Measurements from ENCODE around the gene INPP5F.
"Not testable (repeated sequence)": the region's sequence is repeated elsewhere in the genome, so short reads cannot be mapped to it uniquely, and the experiment has no call there.

The INPP5F gene

DNA sequence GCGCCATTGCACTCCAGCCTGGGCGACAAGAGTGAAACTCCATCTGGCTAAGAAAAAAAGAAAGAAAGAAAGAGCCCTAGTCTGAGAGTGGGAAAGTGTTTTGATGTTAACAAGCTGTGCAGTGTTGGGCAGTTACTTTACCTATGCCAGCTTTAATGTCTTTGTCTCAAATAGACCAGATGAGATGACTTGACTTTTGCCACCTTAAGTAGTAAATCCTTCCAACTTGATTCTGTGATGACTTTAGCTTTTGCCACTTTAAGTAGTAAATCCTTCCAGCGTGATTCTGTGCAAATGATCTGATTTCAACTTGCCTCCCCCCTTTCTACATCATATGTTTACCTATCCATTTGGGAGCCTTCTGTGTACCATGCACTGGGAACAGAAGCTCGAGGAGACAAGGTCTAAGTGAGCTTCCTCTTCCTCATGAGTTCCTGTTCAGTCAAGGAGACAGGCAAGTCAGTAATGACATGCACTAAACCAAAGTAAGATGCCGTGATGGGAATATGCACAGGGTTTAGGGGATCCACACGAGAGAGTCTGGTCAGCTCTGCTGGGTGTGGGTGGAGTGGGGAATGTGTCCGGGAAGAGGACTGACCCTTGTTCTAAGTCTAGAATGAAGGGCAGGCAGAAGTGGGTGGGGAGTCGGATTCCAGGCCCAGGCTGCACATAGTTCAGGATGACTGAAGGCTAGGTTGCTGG is 17.2 kb downstream of the INPP5F start:
- DNase-seq: no peak

DNA sequence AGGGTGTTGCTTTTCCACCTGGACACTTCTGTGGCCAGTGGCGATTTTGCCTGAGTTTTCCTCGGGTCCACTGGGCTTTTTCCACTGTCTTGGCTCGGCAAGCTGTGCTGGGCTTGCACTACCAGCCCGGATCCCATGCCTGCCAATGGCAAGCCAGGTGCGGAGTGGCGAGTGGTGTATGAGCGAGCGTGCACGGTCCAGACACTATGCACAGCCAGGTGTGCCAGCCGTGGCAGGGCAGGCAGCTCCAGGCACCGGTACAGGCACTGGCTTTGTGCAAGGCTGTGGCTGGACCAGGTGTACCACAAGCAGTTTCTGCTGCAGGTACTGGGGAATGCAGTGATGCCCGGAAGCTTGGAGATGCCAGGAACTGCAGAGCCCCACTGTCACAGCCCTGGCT is 22.1 kb downstream of the INPP5F start:
- DNase-seq: no peak

DNA sequence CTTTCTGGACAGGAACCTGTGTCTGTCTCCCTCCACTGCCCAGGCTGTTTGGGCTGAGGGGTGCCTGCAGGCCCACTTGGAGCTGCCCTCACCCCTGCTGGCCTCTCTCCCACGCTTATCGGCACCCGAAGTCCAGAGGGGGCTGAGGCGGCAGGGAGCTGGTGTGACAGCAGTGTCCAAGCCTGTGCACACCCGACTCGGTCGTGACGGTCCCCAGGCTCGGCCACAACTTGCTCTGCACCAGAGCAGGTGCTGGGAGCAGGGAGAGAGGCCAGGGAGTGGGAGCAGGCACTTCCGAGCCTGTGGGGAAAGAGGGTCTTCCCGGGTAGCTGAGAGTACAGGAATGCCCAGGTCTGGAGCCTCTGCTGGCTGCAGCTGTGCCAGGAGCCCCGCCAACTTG is 23.0 kb downstream of the INPP5F start:
- DNase-seq: no peak

DNA sequence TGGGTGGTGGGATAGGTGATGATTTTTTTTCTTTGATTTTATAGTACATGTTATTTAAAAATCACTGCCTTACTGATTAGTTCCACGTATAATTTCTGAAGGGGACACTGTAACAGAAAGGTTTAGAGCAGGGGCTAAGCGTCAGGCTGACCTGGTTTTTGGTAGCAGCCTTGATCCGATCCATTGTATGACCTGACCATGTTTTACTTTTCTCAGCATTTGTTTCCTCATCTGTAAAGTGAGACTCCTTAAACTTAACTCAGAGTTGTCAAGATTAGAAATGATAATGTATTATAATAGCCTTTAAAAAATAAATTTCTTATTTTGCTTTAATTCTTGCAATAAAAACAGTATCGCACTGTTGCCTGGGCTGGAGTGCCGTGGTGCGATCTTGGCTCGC is 23.6 kb downstream of the INPP5F start:
- DNase-seq: no peak

DNA sequence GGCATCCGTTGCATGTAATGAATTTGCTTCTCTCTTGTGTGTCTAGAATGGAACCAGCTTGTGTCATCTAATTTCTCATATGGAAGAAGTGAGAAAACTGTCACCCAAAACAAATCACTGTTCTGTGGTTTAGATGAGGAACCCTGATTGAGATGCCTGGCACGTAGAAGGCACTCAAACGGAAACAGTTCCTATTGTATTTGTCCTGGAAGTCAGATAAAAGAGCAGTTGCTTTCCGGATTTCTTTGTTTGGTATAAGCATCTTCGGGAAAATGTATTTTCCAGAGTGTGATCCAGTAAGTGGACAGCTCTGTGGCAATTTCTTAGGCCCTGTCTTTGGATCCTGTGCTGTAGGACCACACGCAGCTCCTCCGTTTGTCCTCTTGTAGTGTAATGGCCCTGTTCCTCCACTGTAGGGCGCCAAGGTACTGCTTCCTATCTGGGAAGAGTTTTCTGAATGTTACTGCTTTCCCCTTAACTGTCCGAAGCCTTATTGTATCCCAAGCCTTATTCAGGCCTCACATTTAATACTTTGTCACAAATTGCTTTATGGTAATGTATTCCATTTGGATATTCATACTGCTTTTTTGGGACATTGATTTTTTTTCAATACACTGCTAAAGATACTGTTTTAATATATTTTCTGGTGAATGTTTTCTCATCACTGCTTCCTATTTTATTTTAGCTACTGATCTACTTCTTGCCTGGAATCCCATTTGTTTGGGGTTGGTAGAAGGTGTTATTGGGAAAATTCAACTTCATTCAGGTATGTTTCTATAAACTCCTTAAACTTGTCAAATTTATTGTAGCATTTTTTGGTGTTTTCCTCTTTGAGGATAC is 24.8 kb downstream of the INPP5F start:
- no peak for DNase-seq

DNA sequence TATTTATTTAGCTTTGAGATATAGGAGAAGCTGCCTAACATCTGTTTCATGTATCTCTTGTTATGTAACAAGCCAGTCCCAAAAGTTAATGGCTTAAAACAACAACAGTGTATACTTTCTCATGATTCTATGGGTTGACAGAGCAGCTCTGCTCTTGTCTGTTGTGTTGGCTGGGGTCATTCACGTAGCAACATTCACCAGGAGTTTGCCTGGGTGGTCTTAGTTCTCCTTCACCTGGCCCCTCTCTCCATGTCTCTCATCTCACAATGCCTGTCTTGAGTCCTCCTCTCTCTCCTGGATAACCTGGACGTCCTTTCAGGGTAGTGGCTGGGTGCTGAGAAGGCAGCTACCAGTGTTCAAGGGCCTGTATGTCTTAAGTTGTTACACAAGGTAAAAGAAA is 27.5 kb downstream of the INPP5F start:
- no peak for DNase-seq

DNA sequence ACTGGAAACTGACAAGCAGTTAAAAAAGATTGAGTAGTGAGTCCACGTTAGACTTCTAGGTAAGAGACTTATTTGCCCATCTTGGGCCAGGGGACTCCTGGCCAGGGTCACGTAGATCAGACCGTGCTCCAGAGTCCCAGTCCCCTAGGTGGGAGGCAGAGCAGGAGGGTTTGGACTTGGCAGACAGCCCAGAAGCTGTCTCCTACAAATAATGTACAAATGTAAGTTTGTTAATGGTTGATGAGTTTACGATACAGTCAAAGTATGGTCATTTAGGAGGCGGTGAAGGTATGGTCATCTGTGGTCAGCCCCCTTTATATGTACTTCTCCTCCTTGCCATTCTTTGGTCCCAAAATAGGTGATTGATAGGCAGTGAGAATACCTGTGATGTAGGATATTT is 28.2 kb downstream of the INPP5F start:
- no peak for DNase-seq

DNA sequence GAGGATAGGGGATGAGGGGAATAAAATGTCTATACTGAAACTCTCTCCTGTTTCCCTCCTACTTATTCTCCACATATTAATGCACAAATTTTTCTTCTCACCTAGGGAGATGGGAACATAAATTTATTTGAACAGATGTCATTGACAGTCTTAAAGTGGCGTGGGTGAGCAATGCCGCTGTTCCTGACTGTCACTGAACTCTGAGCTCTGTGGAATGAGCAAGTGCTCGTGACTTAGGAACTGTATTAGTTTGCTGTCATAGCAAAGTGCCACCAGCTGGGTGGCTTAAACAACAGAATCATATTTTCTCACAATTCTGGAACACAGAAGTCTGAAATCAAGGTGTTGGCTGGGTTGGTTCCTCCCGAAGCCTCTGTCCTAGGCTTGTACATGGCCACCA is 29.1 kb downstream of the INPP5F start:
- DNase-seq: no peak

DNA sequence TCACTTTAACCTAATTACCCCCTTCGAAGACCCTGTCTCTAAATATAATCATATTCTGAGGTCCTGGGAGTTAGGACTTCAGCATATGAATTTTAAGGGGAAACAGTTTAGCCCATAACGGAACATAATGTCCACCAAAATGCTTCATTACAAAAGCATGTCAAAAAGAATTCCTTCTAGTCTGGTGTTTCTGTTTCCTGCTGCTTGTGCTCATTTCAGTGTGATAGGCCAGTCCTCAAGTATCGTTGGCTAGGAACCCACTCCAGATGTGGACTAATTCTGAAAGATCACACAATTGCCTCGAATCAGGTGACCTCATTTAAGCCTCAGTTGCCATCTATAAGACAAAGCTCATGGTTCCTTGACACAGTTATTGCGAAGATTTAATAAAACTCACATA is 29.6 kb downstream of the INPP5F start:
- no peak for DNase-seq

DNA sequence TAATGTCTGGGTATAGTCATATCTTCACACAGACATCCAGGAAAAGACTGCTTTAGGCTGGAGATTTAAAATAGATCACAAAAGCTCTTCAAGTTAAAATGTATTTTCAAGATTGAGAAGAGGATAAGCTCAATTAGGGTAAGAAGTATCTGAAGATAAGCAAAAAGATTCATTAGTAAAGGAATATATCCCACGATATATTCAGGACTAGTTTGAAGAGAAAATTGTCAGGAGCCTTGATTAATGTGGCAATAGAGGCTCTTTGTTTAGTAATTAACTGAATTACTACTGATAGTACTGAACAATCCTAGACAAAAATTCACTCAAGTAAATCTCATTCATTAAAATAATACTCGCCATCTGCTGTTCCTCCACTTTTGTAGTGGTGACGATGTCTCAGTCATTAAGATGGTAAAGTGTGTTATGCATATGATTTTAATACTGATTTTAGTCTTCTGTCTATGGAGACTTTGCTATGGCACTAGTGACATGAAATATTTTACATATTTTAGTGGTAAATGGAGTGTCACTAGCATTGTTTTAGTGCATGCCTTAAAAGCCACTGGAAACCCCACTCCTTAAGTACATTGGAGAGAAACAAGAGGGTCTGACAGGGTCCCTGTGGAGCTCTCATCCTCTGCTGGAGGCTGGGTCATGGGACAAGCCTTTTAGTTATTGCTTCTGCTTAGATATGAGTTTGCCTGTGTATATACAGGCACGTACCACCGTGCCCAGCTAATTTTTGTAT is 32.8 kb downstream of the INPP5F start:
- no peak for DNase-seq

DNA sequence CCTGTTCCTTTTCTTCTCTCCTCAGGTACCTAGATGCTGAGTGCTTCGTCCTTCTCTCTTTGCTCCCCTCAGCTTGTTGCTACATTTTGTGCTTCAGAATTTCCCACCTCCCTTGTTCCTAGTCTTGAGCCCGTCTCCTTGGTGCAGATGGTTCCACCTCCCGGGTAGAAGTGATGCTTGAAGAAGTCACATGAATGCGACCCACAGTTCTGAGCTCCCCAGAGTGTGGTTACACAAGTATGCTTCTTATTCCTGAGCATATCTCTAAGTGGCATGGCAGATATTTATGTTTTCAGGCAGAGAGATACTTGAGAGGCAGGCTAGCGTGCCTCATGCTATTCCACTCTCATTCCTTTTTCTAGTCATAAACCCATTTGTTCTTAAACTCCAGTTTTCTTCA is 34.0 kb downstream of the INPP5F start:
- DNase-seq: peak; percentile 7

DNA sequence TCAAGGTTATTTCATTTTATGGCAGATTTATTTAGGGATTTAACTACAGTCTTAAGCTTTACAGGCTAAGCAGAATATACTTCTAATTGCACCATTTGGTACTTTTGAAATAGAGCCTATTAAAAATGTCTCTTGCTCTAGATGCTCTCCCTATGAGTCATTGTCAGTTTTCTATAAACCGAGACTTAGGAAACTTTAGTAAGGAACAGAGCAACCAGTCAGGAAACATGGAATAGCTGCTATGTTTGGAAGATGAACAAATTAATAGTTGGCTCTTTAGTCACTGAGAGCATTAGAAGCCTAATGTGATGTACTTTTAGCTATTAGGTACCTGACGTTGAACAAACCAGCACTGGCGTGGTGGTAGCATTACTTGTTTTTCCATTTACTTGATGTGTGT is 35.3 kb downstream of the INPP5F start:
- DNase-seq: no peak

DNA sequence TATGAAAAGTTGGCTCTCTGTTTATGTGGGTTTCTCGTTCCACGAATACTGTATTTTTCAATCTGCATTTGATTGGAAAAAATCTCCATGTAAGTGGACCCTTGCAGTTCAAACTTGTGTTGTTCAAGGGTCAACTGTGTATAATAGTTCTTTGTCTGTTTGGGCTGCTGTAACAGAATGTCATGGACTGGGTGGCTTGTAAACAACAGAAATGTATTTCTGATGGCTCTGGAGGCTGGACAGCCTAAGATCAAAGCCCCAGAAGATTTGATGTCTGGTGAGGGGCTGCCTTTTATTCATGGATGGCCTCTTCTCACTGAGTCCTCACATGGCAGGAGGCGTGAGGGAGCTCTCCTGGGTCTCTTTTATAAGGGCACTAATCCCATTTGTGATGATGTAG is 36.2 kb downstream of the INPP5F start:
- DNase-seq: no peak

DNA sequence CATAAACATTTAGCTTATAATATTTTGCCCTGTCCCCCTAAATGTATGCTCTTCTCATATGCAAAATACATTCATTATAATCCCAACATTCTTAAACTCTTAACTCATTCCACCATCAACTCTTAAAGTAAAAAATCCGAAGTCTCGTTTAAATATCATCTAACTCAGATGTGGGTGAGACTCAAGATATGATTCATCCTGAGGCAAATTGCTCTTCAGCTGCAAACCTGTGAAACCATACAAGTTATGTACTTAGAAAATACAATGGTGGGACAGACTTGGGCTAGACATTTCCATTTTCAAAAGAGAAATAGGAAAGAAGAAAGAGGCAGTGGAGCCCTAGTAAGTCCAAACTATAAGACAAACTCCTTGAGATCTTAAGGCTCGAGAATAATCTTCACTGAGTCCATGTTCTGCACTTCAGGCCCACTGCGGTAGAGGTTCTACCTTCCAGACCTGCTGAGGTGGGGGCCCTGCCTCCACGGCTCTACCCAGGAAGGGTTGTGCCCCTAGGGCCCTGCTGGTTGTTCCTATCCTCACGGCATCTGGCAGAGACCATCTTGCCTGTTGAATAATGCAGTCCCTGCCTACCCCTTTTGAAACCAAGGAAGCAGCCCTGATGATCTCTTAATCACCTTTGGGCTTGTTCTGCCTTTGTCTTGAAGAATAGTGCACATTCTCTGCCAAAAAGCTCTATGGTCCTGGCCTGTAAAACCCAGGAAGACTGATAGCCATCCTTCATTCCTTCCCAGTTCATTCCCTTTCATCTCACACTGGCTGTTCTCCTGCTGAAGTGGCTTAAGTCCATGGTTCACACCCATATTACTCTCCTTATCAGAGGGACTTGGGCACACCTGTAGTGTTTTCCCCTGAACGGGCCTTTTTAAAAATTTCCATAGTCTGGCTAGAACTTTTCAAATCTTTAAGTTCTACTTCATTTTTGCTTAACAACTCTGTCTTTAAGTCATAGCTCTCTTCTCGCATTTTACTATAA is 37.3 kb downstream of the INPP5F start:
- DNase-seq: no peak

DNA sequence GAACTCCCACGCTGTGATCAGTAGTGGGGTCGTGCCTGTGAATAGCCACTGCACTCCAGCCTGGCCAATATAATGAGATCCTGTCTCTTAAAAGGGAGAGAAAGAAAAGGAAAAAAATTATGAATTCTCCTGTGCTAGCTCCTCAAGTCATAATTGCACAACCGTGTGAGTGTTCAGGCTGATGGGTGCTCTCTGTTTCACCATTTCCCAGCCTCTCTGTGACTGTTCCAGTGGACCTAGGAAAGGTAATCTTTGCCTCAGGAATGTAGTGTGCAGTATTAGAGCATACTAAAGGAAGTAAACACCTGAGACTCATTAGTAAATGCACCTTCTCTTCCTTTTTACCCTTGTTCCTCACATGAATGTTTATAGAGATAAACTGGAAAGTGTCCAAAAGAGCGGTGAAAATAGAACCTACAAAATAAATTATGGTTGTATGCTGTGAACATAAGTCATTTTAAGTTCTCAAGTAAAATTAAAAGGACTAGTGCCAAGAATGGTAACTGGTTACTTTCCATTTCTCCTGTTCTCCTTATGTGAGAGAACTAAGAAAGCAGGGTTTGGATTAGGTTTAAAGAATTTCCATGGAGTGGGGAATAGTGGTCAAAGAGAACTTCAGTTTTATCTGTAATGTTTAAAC is 42.7 kb downstream of the INPP5F start:
- no peak for DNase-seq

DNA sequence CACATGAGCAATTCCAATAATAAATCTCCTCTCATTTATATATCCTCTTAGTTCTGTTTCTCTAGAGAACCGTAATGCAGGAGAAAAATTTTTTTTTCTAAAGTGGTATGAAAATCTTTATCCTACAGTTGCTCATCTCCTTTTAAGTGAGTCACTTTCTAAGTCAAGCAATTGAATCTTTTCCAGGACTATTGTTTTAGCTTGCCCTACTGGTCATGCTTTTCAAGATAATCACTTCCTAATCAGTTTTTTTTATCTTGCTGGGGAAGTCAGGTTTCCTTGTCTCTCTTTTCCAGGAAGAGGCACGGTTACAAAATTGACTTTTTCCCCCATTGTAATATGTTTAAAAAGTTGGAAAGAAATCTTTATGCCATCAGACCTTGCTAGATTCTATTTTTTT is 44.0 kb downstream of the INPP5F start:
- DNase-seq: no peak

DNA sequence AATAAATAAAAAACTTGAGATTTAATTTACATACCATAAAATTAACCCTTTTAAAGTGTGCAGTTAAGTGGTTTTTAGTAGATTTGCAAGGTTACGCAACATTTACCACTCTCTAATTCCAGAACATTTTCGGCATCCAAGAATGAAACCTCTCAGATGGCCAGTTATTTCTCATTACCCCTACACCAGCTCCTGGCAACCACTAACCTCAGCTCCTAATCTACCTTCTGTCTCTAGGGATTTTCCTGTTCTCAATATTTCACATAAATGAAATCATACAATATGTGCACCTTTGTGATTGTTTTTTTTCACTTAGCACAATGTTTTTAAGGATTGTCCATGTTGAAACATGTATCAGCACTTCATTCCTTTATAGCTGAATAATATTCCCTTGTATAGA is 45.1 kb downstream of the INPP5F start:
- no peak for DNase-seq

DNA sequence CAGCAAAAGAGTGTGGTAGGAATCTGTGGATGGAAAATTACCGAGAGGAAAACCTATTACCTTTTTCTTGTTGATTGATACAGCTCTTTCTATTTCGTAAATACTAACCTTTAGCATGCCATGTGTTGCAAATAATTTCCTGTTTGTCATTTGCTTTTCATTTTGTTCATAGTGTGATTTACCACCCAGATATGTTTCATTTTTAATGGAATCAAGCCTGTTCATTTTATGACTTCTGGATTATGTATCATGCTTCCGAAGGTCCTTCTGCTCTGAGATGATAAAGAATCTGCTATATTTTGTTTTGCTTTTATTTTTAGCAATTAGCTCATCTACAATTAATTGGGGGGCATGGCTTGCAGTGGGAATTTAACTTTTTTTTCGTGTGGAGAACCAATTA is 46.5 kb downstream of the INPP5F start:
- DNase-seq: no peak

DNA sequence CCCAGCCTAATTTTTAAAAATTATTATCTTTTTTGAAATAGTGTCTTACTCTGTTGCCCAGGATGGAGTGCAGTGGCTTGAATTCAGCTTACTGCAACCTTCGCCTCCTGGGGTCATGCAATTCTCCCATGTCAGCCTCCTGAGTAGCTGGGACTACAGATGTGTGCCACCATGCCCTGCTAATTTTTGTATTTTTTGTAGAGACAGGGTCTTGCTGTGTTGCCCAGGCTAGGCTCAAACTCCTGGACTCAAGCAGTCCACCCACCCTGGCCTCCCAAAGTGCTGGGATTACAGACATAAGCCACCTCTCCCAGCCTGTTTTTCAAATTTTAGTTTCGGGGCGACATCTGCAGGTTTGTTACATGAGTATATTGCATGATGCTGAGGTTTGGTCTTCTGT is 47.2 kb downstream of the INPP5F start:
- DNase-seq: not testable (repeated sequence)

DNA sequence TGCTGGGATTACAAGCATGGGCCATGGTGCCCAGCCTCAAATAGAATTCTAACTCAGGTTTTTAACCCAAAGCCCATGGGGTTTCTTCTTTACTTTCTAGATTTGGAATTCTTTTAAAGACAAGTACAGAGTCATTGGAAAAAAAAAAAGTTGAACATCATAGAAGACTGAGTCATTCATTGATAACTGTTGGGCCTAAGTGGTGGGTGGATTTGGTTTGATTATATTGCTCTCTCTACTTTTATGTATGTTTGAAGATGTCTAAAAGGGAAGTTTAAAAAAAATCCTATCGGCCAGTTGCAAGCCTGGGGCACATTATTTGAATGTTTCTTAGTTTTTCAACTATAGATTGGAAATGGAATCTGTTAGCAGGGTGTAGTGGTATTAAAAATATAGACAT is 49.7 kb downstream of the INPP5F start:
- no peak for DNase-seq

DNA sequence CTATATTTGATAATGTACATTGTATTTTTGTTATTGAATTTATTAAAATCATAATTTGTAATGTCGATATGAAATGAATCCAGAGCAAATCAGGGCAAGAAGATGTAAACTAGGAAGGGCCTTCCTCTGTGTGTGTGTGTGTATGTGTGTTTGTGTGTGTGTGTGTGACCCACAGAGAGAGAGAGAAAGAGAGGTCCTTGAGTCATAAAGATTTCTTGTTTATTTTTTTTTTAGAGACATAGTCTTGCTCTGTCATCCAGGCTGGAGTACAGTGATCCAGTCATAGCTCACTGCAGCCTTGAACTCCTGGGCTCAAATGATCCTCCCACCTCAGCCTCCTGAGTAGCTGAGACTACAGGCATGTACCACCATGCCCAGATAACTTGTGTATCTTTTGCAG is 50.7 kb downstream of the INPP5F start:
- no peak for DNase-seq

DNA sequence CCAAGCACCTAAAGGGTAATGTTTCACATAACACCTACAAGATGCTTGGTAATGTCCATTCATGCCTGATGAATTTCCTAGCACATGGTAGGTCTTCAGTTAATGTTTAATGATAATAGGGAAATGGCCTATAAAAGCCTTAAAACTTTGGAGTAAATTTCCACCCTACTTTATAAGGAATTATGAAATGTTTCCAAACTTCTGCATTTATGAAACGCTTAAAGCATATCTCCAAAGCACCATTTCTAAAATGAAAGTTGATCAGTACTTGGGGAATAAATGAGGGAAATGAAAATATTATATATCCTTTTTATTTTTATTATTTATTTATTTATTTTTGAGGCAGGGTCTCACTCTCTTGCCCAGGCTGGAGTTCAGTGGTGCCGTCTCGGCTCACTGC is 51.8 kb downstream of the INPP5F start:
- no peak for DNase-seq
